GM12878 (cell line): ENCODE results near the gene SYNPO.

ENCODE experiments used
- CHD2 ChIP-seq: IDR thresholded peaks from 2 replicates; pipeline ENCODE4 v1.6.1; 2011; ENCODE audit warnings: low read depth, low read length, improper control_type of control experiment, borderline replicate concordance
- CREB1 ChIP-seq: IDR thresholded peaks from 2 replicates; pipeline ENCODE4 v1.6.1; 2012; ENCODE audit warnings: low read depth, mild to moderate bottlenecking, inconsistent platforms
- CTCF ChIP-seq, 3 experiments: IDR thresholded peaks in 2 of 3; conservative IDR thresholded peaks in 1 of 3; 2 replicates each; pipeline ENCODE4 v1.5.1; 2011; ENCODE audit warnings: low read depth in 3 of 3, low read length in 3 of 3, mild to moderate bottlenecking in 3 of 3, control low read depth in 2 of 3, moderate library complexity in 2 of 3, inconsistent platforms in 1 of 3, mixed read lengths in 1 of 3; ENCODE audit not compliant: control insufficient read depth in 2 of 3, insufficient read depth in 1 of 3; ENCODE audit errors: extremely low read depth in 1 of 3
- FOXM1 ChIP-seq: IDR thresholded peaks from 2 replicates; pipeline ENCODE4 v1.6.1; 2012; ENCODE audit warnings: low read depth, mild to moderate bottlenecking, inconsistent platforms, low read length, moderate library complexity
- HSF1 ChIP-seq: fragments of 150-350 bp; IDR thresholded peaks from 2 replicates; pipeline ENCODE4 v1.6.1; 2014; ENCODE audit warnings: mild to moderate bottlenecking, low read depth, low read length
- NBN ChIP-seq: fragments of 450-650 bp; IDR thresholded peaks from 2 replicates; pipeline ENCODE4 v1.6.1; 2016
- POLR2AphosphoS5 ChIP-seq: IDR thresholded peaks from 2 replicates; pipeline ENCODE4 v1.6.1; 2011; ENCODE audit warnings: mild to moderate bottlenecking, low read length, inconsistent platforms
- RAD51 ChIP-seq: fragments of 450-650 bp; IDR thresholded peaks from 2 replicates; pipeline ENCODE4 v1.6.1; 2016; ENCODE audit warnings: moderate library complexity, mild to moderate bottlenecking, inconsistent platforms
- ZNF384 ChIP-seq: IDR thresholded peaks from 2 replicates; pipeline ENCODE4 v1.6.1; 2012; ENCODE audit warnings: low read depth, mild to moderate bottlenecking, low read length, improper control_type of control experiment, borderline replicate concordance

GRCh38 chr5:150651924-150652671, 11.6 kb downstream of the SYNPO start:
- TF ChIP-seq FOXM1 = no peak
- no peak for TF ChIP-seq RAD51
- no peak for TF ChIP-seq NBN
- TF ChIP-seq CHD2 = no peak
- no peak for TF ChIP-seq ZNF384
- TF ChIP-seq CTCF (IDR thresholded peaks at IDR 0.05 in 2 of 3, conservative IDR thresholded peaks at IDR 0.05 in 1 of 3; ENCODE audit: control insufficient read depth in 2 of 3, extremely low read depth in 1 of 3, insufficient read depth in 1 of 3, low read depth in 3 of 3, low read length in 3 of 3) = no peak
- no peak for TF ChIP-seq POLR2AphosphoS5
- no peak for TF ChIP-seq CREB1
- TF ChIP-seq HSF1 = no peak
